ENCODE results near the gene TRRAP.

Gene TRRAP

DNA sequence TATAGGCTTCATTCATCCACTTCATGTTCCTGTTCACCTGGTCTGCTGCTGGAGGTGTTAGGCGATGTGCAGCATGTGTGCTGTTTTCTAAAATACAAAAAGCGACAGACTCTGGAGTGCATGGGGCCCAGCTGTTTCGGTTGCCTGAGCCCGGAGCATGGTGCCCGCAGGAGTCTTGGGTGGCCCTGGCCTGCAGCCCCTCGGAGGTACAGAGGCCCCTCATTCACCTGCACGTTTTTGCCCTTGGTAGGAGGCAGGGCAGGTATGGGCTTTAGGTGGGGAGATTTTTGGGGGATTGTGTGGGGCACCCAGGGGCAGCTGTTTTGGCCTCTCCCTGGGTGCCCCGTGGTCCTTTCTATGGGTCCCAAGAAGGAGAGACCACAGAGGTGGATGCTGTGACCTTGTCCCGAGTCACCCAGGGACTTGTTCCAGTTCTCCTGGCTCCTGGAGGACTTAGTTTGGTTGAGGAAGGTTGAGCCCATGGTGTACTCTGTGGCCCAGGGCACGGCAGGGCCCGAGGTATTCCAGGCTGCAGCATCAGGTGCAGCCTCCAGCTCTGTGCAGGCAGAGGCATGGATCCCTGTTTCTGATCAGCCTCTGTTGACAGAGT is 130.7 kb downstream of the TRRAP start:
- no peak for DNase-seq

DNA sequence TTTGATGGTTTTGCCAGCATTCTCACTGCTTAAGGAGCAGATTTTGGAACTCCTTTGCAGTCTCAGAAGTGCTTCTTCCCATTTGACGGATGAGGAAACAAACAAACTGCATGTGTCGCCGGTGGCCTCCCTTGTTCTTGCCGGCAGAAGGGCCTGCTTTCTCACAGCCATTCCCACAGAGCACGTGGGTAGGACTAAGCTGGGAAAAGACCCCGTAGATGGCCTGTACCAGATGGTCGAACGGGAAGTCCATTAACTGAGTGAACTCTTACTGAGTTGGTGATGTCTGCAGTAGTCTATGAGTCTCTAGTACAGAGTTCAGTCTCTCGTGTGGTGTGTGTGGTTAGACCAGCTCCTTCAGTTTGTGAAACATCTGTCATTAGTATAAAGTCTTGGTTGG is 131.9 kb downstream of the TRRAP start:
- no peak for DNase-seq

DNA sequence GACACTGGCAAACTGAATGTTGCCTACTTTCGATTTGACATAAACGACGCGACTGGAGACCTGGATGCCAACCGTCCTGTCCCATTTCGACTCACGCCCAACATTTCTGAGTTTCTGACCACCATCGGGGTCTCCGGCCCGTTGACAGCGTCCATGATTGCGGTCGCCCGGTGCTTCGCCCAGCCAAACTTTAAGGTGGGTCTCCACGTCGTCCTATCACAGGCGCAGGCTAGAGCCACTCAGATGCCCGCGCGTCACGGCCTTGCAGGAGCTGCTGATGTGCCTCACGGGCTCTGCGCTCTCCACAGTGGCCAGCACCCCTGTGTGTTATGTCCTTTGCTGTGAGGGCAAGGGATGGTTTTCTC is 133.0 kb downstream of the TRRAP start:
- DNase-seq, result no peak

DNA sequence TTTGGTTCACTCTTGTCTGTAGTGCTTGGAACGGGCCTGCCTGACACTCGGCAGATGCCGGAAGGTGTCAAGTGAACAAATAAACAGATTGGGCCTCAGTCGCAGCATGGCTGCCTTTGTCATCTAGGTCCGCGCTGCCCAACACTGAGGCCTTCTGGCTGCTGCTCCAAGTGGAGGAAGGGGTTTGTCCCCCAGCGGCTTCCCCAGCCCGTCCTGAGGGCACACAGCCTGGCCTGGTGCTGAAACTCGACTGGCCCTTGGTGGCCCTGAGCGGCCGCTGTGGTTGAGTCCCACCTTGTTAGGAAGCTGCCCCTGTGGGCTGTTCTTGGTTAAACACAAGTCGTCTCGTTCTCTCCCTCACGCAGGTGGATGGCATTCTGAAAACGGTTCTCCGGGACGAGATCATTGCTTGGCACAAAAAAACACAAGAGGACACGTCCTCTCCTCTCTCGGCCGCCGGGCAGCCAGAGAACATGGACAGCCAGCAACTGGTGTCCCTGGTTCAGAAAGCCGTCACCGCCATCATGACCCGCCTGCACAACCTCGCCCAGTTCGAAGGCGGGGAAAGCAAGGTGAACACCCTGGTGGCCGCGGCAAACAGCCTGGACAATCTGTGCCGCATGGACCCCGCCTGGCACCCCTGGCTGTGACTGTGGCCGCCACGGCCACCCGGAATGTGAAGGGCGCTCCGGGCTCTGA is 133.5 kb downstream of the TRRAP start:
- DNase-seq, result no peak

DNA sequence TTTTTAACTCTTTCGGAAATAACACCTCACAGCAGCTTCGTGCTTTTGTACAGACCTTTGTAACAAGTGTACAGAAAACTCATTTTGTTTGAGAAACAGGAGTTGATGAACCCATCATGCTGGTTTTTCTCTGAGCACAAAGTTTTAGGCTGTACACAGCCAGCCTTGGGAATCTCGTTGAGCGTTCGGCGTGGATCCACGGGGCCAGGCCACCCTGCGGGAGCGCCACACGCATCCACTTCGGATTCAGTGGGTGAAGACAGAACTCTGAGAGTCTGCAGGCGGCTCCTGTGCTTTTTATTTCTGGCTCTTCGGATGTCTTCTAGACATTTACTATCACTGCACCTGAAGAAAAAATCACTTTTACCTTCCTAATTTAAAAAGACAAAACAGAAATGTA is 134.4 kb downstream of the TRRAP start:
- peak; percentile 9 for DNase-seq

DNA sequence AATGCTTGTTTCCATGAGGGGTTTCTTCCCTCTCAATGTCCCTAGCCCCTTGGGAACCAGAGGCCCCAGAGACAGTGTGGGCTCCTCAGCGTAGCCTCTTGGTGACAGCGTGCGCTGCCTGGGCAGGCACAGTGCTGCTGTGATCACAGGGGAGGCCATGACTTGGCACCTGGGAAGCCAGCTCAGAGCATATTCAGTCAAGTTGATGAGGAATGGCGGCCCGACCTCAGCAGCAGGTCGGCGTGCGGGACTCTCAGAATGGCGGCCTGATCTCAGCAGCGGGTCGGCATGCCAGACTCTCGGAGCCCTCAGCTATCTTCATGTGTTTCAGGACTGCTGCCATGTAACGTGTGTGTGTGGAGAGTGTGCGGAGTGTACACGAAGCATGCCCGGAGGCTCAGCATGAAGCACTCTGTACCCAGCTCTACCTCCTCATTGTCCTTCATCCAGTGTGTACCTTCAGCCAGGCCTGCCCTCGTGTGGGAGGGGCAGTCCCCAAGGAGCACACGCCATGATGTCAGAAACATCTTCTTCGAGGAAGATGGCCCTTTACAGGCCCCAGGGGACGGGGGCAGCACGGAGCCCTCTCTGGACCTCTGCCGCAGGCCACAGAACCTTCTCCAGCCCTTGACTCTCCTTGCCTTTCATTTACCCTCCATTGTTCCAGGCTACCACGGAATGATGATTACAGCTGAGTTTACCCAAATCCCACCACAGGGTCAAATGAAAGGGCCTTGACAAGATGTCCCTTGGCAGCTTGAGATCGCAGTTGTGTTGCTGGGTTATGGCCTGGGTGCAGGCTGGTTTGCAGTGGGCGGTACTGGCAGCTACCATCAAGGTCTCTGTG is 135.2 kb downstream of the TRRAP start:
- DNase-seq, result no peak

DNA sequence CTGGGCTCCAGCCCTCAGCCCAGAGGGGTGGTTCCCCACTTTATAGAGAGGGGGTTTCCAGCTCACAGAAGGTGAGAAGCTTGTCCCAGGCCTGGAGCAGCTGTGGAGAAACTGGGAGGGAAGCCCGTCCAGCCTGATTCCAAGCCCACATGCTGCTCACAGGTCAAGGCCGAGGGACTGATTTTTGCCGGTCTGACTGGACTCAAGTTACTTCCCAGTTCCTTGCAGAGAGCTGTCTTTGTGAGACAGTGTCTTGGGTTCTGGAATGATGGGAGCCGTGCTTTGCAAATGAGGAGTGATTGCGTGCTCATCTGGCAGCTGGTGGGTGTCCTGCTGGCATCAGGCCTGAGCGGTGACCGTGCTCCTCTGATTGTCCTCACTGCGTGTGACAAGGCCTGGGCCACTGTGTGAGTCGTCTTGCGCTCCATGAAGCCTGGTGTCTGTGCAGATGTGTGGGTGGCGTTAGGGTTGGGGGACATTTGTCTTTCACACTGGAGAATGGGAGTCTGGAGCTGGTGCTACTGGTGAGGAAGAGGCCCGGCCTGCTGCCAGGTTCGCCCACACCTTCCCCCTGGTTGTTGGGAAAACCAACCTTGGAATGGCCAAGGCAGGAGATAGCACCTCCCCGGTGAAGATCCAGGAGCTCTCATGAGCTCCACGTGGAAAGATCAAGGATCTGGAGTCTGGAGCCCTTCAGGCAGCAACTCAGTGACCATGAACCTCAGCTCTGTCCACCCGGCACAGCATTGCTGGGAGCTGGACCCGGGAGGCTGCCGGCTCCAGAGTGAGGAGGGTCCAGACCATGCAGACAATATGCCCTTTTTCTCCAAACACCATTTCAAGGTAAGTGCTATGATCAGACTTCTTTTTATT is 136.0 kb downstream of the TRRAP start:
- no peak for DNase-seq

DNA sequence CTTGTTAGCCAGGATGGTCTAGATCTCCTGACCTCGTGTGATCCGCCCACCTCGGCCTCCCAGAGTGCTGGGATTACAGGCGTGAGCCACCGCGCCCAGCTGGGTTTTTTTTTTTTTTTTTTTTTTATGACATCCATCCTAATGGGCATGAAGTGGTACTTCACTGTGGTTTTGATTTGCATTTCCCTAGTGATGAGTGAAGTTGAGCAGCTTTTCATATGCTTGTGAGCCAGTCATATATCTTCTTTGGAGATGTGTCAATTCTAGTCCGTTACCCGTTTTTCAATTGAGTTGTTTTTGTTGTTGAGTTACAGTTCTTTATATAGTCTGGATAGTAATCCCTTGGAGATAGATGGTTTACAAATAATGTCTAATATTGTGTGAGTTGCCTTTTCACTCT is 137.9 kb downstream of the TRRAP start:
- no peak for DNase-seq

DNA sequence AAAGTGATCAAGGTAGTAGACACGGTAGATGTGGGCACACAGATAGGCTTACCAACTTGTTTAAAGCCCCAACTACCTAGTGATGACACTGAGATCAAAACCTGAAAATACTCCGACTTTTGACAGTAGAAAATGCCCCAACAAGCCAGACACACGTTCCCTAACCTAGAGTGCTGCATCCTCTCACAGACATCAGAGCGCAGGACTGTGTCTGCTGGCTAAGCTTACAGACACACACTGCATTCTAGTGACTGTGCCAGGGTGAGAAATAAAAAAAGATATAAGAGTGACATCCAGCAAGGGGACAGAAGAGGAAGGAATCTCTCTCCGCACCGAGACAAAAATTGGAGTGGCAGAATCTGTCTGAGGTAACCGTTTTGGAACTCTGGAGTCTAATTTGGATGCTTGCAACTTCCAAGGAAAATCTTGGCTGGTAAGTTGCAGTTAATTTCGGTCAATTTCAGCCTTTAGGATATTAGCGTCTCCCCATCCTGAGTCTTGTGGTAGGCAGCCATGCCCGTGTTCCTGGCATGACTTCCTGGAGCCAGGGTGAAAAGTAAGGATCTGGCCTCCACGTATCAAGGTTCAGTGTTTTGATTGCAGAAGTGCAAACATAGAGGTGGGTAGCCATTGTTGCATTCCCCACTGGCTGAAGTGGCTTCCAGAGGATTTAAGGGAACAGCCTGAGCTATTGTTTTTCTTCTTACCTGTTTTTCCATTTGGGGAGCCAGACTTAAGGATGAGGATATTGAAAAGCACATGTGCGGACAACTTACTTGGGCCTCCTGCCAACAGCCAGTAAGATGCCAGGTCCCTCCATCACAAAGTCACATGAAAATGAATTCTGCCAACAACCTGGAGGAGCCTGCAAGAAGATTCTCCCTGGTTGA is 141.4 kb downstream of the TRRAP start:
- DNase-seq, result peak; percentile 54

DNA sequence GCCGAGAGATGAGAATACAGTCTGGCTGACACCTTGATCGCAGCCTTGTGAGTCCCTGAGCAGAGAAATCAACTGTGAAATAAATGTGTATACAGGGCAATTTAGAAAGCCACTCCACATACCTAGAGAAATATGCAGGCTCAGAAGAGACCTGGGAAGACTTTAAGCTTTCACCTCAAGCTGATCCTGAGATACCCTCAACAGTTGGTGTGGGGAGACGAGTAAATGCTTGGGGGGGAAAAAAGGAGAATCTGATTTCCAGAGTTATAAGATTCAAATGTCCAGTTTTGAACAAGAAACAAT is 142.0 kb downstream of the TRRAP start:
- no peak for DNase-seq

DNA sequence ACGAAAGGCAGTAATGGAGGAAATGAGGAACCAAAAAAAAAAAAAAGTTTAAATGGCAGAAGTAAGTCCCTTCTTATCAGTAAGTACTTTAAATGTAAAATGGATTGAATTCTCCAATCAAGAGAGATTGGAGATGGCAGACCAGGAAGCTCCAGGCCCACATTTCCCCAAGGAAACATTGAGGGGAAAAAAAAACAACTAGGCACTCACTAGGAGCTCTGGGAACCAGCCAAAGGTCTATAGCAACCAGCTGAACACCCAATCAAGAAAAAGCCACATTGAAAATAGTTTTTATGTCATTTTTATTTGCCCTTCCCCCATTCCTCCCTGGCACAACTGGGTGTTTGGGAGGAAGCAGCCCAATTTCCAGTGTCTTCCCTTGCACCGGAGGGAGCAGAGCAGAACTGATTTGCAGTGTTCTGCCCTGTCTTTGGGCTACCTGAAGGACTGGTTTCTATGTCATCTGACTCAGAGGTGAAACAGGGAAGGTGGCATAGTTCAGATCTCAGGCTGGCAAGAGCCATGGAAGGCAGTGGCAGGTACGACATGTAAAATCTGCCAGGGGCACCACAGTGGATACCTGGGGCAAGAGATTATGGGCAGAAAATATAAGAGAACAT is 143.7 kb downstream of the TRRAP start:
- DNase-seq, result no peak

DNA sequence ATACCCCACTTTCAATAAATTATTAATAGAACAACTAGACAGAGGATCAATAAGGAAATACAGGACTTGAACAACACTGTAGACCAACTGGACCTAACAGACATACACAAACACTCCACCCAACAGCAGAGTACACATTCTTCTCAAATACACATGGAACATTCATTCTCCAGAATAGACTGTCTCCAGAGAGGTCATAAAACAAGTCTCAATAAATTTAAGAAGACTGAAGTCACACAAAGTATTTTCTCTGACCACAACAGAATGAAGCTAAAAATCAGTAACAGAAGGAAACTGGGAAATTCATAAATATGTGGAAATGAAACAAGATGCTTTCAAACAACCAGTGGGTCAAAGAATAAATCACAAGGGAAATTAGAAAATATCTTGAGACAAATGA is 145.7 kb downstream of the TRRAP start:
- no peak for DNase-seq

DNA sequence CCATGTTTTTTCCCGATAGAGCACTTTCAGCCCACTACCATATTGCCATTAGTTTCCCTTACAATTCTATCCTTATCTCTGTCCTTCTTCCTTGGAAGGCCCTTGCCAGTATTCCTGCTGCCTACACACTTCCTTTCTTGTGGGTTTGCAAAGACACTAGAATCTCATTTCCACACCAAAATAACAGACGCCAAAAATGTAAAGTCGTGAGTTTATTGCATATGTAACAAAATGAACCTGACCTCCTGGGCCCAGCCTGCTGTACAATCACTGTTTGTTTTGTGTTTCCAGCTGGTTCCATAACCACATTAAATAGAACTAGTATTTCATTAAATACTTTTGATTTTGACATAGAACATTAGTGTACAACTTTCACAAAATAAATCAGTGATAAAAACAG is 148.9 kb downstream of the TRRAP start:
- DNase-seq, result no peak

DNA sequence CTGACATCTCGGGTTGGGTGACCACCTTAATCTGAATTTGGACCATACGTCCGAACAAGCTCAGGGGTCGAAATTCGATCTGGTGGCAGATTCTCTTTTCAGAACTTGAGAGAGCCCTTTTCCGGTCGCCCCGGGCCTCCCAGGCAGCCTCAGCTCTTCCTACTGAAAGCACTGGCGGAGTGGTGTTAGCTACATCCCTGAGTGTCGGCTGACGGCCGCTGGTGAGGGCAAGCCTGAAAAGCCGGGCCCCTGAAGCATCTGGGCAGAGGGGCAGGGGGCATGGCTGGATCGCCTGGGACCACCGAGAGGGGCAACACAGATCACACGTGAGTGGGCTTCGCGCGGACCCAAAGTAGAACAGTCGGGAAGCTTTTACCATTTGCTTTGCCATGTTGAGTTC is 149.5 kb downstream of the TRRAP start:
- DNase-seq, result no peak

DNA sequence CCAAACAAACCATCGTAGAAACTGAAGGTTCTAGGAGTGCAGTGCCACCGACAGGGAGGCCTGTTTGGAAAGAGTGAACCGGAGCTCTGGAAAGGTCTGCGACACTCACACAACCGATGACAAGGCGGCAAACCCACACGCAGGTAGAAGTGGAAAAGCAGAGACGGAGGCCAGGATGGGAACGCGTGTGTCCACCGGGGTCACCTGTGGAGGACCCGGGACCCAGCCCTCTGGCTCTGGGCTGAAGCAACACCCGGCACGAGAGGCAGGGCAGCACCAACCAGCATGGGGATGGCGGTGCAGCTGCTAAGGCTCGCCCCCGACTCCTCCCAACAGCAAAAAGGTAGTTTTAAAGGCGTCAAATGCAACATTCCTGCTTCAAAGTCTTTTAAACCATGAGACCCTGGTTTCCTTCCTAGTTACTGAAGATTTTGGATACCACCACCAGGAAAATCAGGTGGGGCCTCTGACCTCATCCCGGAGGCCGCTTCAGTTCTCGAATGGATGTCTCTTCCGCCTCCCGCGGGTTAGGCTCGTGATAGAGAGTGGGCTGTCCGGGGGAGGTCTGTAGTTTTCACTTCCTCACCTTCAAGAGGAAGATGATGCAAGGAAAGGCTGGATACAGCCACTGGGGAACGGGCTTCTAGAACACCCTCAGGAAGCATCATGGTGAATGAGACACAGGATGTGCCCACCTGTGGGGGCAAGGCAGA is 150.1 kb downstream of the TRRAP start:
- DNase-seq, result no peak

DNA sequence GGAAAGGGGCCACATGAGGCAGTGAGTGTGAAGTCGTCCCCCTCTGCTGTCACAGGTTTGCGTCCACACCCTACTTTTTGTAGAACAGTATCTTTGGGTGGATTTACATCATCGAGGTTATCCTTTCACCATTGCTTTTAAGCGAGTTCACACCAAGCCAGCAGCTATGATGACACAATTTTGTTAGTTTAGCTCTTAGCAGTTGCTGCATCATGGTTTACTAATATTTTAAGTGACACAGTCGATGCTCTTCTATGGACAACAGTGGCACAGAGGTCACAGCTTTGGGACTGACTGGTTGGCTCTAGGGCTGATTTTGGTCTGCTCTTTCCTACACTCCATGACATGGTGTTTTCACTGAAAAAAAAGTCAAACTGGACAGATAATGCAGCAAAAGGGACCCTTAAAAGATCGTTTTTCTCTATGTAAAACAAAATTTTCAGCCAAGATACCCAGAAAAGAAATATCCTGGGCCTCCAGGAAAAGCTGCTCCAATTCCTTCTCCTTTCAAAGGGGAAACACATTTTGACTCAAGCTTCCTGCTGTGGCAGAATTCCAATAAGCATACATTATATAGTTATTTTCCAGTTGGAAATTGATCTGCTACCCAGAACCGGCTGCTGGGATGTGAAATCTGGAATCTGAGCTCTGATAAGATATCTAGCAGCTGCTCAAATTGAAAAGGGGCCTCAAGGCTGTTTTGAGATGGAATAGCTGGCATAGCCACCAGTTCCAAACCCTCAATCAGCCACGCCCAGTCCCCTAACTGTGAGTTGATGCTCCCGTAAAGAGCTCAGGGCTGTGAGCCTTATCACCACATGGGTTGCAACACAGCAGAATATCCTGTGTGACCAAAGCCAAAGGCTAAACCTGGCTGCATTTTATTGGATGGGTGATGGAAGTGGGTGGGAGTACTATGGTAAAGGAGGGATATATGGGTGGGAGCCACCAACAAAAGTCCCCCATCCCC is 151.4 kb downstream of the TRRAP start:
- DNase-seq, result no peak

DNA sequence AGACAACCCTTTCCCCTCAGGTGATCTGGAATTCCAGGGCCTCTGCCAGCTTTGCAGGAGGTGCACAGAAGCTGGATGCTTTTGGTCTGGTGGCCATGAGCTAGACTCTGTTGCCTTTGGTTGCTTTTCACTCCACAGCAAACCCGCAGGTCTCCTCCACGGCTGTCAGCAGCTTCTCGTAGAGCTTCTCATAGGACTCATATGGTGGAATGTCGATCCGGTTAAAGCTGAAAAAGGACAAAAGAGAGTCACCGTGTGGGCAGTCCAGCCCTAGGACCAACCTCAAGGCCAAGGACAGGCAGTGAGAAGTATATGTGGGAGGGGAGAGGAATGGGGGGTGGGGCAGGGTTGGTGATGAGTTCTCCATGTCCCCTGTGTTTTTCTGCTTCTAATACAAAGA is 152.1 kb downstream of the TRRAP start:
- DNase-seq, result no peak

DNA sequence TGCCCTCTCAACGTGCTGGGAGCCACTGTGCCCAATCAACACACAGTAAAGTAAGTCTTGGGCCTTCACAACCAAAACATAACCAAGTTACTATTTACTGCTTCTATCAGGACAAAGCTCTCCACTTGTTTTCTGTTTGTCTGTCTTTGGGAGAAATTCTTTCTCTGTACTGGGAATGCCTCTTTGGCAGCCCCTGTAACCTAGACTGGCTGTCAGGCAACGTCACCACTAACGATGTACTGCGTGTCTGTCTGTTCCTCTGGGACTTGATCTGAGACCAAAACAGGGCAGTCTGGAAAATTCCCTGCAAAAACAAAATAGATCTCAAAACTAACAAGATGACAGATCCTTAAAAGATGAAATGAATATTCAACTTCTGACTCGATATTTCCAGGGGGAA is 152.6 kb downstream of the TRRAP start:
- DNase-seq, result no peak

DNA sequence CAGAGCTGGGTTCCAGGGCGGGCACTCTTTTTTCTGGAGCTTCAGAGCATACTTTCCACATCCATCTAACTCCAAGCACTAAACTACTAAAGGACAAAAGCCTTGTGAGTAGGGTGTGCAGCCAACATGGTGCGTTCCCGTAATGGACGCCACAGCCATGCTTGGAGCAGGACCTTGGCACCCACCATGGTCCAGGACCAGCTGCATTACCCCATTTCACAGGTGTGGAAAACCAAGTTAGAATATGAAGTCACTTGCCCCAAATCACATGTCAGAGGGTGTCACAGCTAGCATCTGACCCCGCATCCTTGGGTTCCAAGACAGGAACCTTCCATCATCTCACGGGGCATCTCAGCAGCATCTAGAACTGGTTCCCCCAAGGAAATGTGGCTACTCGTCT is 153.2 kb downstream of the TRRAP start:
- no peak for DNase-seq

DNA sequence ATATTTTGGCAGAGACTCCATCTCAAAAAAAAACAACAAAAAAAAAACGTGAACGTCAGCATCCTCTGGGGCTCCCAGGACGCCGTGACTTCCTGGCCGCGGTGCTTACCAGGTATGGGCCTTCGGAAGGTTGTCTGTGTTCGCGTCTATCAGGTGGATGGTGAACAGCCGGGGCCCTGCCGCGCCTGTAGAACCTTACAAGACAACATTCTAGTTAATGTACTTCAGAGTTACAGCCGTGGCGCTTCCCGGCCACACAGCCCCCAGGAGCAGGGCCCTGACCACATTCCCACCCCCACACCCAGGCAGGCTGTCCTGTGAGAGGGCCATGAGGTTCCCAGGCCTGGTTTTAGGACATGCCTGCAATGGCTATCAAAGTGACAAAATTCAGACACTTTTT is 154.6 kb downstream of the TRRAP start:
- DNase-seq, result no peak

Measured in left hindlimb (tissue), 1 donor.